22Rv1 (cell line): Measurements from ENCODE around the gene MYL10.
"Not testable (repeated sequence)": the region's sequence is repeated elsewhere in the genome, so short reads cannot be mapped to it uniquely, and the experiment has no call there.

Source experiments
- ZFX ChIP-seq: fragments of 450-650 bp; IDR thresholded peaks from 2 replicates; pipeline ENCODE4 v1.6.1; 2017; ENCODE audit warnings: antibody characterized with exemption, borderline replicate concordance
- TF ChIP-seq, protein P1 (sequence below): fragments of 450-650 bp; IDR thresholded peaks from 2 replicates; pipeline ENCODE4 v1.5.1; 2017; ENCODE audit warnings: mild to moderate bottlenecking

DNA sequence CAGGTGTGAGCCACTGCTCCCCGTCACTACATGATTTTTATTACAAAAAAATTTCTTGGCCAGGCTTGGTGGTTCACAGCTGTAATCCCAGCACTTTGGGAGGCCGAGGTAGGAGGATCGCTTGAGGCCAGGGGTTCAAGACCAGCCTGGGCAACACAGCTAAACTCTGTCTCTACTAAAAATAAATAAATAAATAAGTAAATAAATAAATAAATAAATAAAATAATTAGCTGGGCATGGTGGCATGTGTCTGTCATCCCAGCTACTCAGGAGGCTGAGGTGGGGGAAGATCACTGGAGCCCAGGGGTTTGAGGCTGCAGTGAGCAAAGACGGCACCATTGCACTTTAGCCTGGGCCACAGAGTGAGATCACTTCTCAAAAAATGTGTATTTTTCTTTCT, 10.0 kb upstream of the MYL10 start:
- TF ChIP-seq, protein P1, sequence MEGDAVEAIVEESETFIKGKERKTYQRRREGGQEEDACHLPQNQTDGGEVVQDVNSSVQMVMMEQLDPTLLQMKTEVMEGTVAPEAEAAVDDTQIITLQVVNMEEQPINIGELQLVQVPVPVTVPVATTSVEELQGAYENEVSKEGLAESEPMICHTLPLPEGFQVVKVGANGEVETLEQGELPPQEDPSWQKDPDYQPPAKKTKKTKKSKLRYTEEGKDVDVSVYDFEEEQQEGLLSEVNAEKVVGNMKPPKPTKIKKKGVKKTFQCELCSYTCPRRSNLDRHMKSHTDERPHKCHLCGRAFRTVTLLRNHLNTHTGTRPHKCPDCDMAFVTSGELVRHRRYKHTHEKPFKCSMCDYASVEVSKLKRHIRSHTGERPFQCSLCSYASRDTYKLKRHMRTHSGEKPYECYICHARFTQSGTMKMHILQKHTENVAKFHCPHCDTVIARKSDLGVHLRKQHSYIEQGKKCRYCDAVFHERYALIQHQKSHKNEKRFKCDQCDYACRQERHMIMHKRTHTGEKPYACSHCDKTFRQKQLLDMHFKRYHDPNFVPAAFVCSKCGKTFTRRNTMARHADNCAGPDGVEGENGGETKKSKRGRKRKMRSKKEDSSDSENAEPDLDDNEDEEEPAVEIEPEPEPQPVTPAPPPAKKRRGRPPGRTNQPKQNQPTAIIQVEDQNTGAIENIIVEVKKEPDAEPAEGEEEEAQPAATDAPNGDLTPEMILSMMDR: not testable (repeated sequence)
- TF ChIP-seq ZFX: not testable (repeated sequence)
